Retinal pigment epithelial cell (primary cell): ENCODE data around the gene CLEC16A.

Experiments
- DNase-seq: peaks from one replicate; pipeline ENCODE4 v3.0.0-alpha.2; 2010; ENCODE audit warnings: low read depth
- H3K4me3 ChIP-seq: 2 replicates; pipeline ENCODE4 v1.5.1; 2011; ENCODE audit warnings: mild to moderate bottlenecking, low read length, control low read depth, moderate library complexity
- TF ChIP-seq, protein P1 (sequence below): conservative IDR thresholded peaks from 2 replicates; pipeline ENCODE4 v1.5.1; 2011; ENCODE audit warnings: low read depth, low read length, control low read depth, inconsistent platforms

Gene CLEC16A

DNA sequence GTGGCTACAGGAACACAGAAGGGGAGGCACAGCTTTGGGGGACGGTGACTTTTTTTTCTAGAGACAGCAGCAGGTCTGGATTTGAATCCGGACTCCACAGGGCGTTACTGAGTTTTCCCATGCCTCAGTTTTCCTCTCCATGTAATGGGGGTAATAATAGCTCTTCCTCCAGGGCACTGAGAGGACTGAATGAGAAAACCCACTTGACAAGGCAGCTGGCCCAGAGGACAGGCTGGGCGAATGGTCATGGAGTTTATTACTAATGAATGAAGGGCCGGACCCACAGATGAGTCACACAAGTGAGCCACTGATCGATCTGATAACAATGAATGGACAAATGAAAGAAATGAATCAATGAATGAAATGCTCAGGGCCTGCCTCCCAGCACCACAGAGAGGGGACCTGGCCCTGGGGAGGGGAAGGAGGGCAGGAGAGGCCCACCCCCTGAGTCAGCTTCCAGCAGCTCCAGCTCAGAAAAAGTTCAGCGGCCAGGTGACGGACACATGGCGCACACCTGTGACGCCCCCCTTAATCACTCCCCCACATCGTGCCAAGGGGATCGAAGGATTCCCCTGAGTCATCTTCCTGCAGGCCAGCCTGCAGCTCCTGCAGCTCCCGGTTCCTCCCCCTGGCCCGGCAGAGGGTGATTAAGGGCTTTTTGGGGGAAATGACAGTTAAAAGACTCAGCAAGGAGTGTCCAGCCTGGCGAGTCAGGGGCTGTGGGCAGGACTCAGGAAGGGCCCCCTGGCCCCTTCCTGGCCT, 257.3 kb downstream of the CLEC16A start:
- no peak overlapping the region for H3K4me3 ChIP-seq

DNA sequence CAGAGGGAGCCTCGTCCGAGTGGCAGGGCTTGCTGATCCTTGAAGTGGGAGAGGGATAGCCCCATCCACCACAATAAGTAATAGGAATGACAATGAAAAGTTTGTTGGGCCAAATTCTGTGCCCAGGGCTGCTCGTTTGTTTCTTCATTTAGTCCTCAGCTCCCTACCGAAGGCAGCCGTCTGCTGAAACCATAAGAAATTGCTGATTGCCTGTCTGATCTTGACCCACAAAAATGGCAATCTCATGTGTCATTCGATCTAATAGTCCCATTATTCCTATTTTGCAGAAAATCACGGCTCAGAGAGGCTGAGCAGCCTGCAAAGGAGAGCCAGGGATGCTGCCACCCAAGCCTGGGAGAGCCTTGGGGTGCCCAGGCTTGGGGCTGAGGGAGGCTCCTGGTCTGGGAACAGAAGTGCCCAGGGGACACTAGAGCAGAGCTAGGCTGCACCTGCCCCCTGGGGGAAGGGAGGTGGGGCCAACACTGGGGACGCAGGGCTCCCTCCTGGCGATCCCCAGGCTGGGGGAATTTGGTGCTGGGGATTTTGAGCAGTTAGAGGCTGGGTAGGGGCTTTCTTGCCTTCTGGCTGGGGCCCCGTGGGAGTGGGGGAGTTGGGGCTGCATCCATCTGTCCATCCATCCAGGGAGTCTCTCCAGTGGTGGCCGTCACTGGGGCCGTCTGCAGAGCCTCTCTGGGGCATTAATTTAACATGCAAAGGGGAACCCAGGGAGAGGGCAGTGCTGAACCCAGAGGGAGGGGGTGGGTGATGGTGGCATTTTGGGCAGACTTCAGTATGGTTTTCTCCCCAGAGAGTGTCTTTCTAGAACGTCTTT, 258.1 kb downstream of the CLEC16A start:
- TF ChIP-seq, protein P1, sequence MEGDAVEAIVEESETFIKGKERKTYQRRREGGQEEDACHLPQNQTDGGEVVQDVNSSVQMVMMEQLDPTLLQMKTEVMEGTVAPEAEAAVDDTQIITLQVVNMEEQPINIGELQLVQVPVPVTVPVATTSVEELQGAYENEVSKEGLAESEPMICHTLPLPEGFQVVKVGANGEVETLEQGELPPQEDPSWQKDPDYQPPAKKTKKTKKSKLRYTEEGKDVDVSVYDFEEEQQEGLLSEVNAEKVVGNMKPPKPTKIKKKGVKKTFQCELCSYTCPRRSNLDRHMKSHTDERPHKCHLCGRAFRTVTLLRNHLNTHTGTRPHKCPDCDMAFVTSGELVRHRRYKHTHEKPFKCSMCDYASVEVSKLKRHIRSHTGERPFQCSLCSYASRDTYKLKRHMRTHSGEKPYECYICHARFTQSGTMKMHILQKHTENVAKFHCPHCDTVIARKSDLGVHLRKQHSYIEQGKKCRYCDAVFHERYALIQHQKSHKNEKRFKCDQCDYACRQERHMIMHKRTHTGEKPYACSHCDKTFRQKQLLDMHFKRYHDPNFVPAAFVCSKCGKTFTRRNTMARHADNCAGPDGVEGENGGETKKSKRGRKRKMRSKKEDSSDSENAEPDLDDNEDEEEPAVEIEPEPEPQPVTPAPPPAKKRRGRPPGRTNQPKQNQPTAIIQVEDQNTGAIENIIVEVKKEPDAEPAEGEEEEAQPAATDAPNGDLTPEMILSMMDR = no peak

More for the DNA sequence above, 257.3 kb downstream of the CLEC16A start:
- no peak for DNase-seq
- TF ChIP-seq, protein P1 = no peak

DNA sequence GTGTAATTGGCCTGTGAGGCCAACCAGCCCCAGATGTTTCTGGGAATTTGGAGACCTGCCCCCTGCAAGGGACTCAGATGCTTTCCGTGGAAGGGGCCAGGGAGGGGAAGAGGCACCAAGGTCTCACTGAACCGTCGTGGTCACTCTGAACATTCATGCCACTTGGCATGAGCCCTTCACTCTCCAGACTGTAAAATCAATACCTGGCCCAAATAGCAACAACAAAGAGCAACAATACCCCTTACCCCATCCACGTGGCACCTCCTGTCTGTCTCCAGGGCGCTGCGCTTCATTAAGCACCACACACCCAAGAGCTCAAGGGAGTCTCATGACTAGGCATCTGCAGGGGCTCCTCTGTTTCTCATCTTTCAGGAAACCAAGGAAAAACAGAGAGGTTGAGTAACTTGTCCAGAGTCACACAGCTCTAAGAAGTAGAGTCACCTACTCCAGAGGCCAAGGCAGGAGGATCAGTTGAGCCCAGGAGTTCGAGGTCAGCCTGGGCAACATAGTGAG, 258.8 kb downstream of the CLEC16A start:
- H3K4me3 ChIP-seq = no peak overlapping the region
- DNase-seq = no peak
- TF ChIP-seq, protein P1 = no peak

More for the DNA sequence above, 258.1 kb downstream of the CLEC16A start:
- H3K4me3 ChIP-seq = no peak overlapping the region
- DNase-seq = no peak

DNA sequence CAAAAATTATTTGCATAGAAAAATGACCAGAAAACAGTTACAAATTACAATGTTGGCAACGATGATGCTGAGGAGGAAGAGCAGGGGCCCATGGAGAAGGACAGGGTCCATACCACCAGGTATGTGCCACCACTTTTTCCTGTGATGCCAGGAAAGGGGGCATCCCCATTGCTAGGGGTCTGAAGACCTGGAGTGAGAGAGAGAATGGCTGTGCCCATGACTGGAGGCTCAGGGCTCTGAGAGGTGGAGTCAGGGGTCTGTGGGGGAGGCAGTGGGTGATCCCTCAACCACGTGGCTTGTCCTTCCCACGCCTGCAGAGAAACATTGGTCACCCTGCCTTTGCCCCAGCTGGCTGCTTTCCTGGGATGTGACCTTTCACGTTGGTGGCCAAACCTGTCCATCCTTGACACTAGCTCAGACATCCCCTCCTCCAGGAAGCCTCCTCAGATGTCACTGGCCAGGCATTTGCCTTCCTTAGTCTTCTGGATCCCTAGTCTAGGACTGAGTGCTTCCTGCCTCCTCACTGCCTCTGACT, 260.2 kb downstream of the CLEC16A start:
- no peak overlapping the region for H3K4me3 ChIP-seq
- TF ChIP-seq, protein P1 = no peak
- no peak for DNase-seq

DNA sequence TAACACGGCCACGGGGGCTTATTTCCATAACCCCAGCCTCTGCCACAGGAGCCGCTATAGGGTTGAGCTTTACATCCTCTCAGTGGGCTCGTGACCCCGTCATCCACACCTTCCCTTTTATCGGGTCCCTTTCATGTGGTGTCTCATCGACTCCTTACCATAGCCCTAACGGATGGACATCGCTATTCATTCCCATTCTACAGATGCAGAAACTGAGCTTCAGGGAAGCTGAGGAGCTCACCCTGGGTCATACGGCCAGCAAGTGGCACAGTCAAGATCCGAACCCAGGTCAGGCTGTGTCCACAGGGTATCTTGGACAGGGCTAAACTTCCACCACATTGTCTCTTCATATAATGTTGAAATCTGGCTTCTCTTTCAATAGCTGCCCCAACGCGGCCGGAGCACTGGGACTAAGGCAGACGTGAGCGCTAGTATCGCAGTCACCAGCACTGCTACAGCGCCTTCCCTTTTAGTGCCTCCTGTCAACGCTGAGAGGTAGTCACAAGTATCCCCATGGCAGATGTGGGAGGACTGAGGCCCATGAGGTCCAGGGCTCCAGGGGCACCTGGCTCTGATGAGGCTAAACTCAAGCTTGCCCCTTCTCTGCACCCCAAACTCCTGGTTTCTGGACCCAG, 260.8 kb downstream of the CLEC16A start:
- DNase-seq = no peak
- H3K4me3 ChIP-seq = no peak overlapping the region
- TF ChIP-seq, protein P1 = no peak

DNA sequence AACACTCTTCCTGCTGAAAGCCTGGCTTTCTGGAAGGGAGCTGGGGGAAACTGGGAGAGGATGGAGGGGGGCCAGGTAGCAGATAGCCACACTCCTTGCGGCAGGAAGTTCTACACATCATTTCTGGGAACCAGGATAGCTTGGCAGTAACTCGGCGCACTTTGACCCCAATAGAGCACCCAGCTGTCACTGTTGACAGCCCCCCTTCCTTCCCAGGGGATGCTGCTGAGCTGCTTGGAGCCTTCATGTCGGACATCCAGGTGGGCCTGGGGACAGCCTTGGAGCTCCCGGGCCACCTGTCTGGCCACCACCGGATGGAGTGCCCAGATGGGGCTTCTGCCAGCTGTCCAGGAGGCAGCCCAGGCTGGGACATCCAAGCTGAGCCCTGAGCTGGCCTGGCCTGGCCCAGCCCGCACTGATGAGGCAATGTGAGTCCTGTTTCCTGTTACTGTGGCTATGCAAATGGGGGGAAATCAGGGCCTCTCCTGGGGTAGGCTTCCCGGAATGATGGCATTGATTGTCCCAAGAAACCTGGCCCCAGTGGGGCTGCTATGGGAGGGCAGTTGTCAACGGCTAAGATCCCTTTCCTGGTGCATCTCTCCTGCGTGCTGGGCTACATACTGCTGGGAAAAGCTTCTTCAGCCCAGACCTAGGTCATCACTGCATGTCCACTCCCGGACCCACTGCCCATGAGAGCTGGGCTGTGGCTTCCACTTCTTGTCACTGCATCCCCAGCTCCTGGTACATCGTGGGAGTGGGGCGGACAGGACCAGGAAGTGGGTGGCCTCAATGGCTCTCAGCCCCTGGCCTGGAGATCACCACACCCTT, 261.6 kb downstream of the CLEC16A start:
- TF ChIP-seq, protein P1 = no peak
- DNase-seq = no peak
- no peak overlapping the region for H3K4me3 ChIP-seq
